NCI-H748 treated with DMSO at 0.1 percent for 48 hours (cell line): ENCODE measurements around the gene CCR1.
"Not testable (repeated sequence)": the region's sequence is repeated elsewhere in the genome, so short reads cannot be mapped to it uniquely, and the experiment has no call there.

Experiments
- DNase-seq: peaks from one replicate; lab custom pipeline; 2025; lab: John Stamatoyannopoulos, UW

Gene CCR1

GRCh38 chr3:46209746-46210470, 1.8 kb upstream of the CCR1 start:
- no peak for DNase-seq

- DNase-seq = no peak
Observed at GRCh38 chr3:46209053-46209452, 940 bp upstream of the CCR1 start.

- not testable (repeated sequence) for DNase-seq
Observed at GRCh38 chr3:46207514-46207913, 599 bp downstream of the CCR1 start.

GRCh38 chr3:46206282-46207015, 1.7 kb downstream of the CCR1 start:
- DNase-seq = no peak

GRCh38 chr3:46205286-46205960, 2.7 kb downstream of the CCR1 start:
- DNase-seq = no peak

- no peak for DNase-seq
Observed at GRCh38 chr3:46203681-46204080, 4.4 kb downstream of the CCR1 start.

- DNase-seq = no peak
Observed at GRCh38 chr3:46202535-46202934, 5.6 kb downstream of the CCR1 start.

GRCh38 chr3:46200790-46201189, 7.3 kb downstream of the CCR1 start:
- no peak for DNase-seq

GRCh38 chr3:46200211-46200610, 7.9 kb downstream of the CCR1 start:
- no peak for DNase-seq

GRCh38 chr3:46196261-46196957, 11.7 kb downstream of the CCR1 start:
- no peak for DNase-seq

- DNase-seq = no peak
Observed at GRCh38 chr3:46194868-46195553, 13.1 kb downstream of the CCR1 start.

- no peak for DNase-seq
Observed at GRCh38 chr3:46193436-46193835, 14.7 kb downstream of the CCR1 start.

GRCh38 chr3:46192939-46193338, 15.2 kb downstream of the CCR1 start:
- no peak for DNase-seq

GRCh38 chr3:46191730-46192129, 16.4 kb downstream of the CCR1 start:
- DNase-seq = no peak

- DNase-seq = no peak
Observed at GRCh38 chr3:46188708-46189107, 19.4 kb downstream of the CCR1 start.

- DNase-seq = no peak
Observed at GRCh38 chr3:46187876-46188275, 20.2 kb downstream of the CCR1 start.

GRCh38 chr3:46187341-46187700, 20.8 kb downstream of the CCR1 start:
- DNase-seq = no peak

- no peak for DNase-seq
Observed at GRCh38 chr3:46186471-46187340, 21.4 kb downstream of the CCR1 start.

GRCh38 chr3:46184469-46184868, 23.6 kb downstream of the CCR1 start:
- no peak for DNase-seq

GRCh38 chr3:46183330-46183729, 24.8 kb downstream of the CCR1 start:
- DNase-seq = no peak
